ENCODE data around the gene TRAPPC10.
"Not testable (repeated sequence)": the region's sequence is repeated elsewhere in the genome, so short reads cannot be mapped to it uniquely, and the experiment has no call there.

The TRAPPC10 gene

GRCh38 chr21:44153214-44153888, 141.2 kb downstream of the TRAPPC10 start:
- H3K9ac ChIP-seq (ENCODE audit: low read depth, low read length, poor library complexity); H3K4me2 ChIP-seq (ENCODE audit: insufficient read depth, low read length, poor library complexity, severe bottlenecking); H2BK120ac ChIP-seq (ENCODE audit: low read depth, low read length); H3K9me3 ChIP-seq (replicated peaks in 1 of 2; ENCODE audit: control insufficient read depth in 2 of 2, insufficient read depth in 1 of 2, low read depth in 1 of 2, low read length in 2 of 2); H3K4ac ChIP-seq (ENCODE audit: low read length); H3K4me1 ChIP-seq (ENCODE audit: control insufficient read depth in 2 of 2, insufficient read depth in 1 of 2, low read depth in 1 of 2, low read length in 2 of 2); H3K18ac ChIP-seq (ENCODE audit: low read length); H3K36me3 ChIP-seq (replicated peaks in 1 of 2; ENCODE audit: control insufficient read depth in 2 of 2, insufficient read depth in 2 of 2, low read length in 2 of 2); H3K79me1 ChIP-seq (ENCODE audit: low read depth, low read length); H3K27me3 ChIP-seq (ENCODE audit: control insufficient read depth in 3 of 3, insufficient read depth in 3 of 3, low read depth in 1 of 3, low read length in 3 of 3); H3K27ac ChIP-seq (replicated peaks; ENCODE audit: low read length); H4K8ac ChIP-seq (ENCODE audit: low read depth, low read length); H3K4me3 ChIP-seq (ENCODE audit: low read length in 2 of 2); H4K91ac ChIP-seq (ENCODE audit: low read depth, low read length, poor library complexity); H3K14ac ChIP-seq (ENCODE audit: low read length); H3K23ac ChIP-seq (ENCODE audit: low read depth, low read length, poor library complexity); H2AK5ac ChIP-seq (ENCODE audit: low read depth, low read length); H2BK15ac ChIP-seq (ENCODE audit: low read length); H2BK5ac ChIP-seq (ENCODE audit: low read length); DNase-seq (ENCODE audit: low spot score); H2AFZ ChIP-seq (ENCODE audit: low read length); H2BK12ac ChIP-seq (ENCODE audit: low read length): not testable (repeated sequence)
- no CpG with 5 or more reads among the region's 21 CpGs for WGBS, 2 donors (ENCODE audit: extremely low coverage in 2 of 2, insufficient read length in 2 of 2, insufficient replicate concordance in 1 of 2)

DNA sequence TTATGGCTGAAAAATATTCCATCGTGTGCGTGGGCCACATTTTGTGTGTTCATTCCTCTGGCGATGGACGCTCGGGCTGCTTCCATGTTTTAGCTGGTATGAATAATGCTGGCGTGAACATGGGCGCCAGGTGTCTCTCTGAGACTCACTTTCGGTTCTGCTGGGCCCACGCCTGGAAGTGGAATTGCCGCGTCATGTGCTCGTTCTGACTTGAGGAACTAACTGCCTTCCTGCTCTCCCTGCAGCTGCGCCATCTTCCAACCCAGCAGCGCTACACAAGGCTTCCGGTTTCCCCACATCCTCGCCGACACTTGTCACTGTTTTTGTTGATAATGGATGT, 141.8 kb downstream of the TRAPPC10 start:
- H3K36me3 ChIP-seq (replicated peaks in 1 of 2; ENCODE audit: control insufficient read depth in 2 of 2, insufficient read depth in 2 of 2, low read length in 2 of 2); H3K27ac ChIP-seq (replicated peaks; ENCODE audit: low read length); H2AK5ac ChIP-seq (ENCODE audit: low read depth, low read length); H3K4ac ChIP-seq (ENCODE audit: low read length); H2BK12ac ChIP-seq (ENCODE audit: low read length); H4K91ac ChIP-seq (ENCODE audit: low read depth, low read length, poor library complexity); H2BK120ac ChIP-seq (ENCODE audit: low read depth, low read length); H2BK15ac ChIP-seq (ENCODE audit: low read length); H3K23ac ChIP-seq (ENCODE audit: low read depth, low read length, poor library complexity); H3K18ac ChIP-seq (ENCODE audit: low read length); H4K8ac ChIP-seq (ENCODE audit: low read depth, low read length); H3K4me1 ChIP-seq (ENCODE audit: control insufficient read depth in 2 of 2, insufficient read depth in 1 of 2, low read depth in 1 of 2, low read length in 2 of 2); H3K4me3 ChIP-seq (ENCODE audit: low read length in 2 of 2); H2BK5ac ChIP-seq (ENCODE audit: low read length); H3K27me3 ChIP-seq (ENCODE audit: control insufficient read depth in 3 of 3, insufficient read depth in 3 of 3, low read depth in 1 of 3, low read length in 3 of 3); H3K79me1 ChIP-seq (ENCODE audit: low read depth, low read length); H2AFZ ChIP-seq (ENCODE audit: low read length); DNase-seq (ENCODE audit: low spot score); H3K9me3 ChIP-seq (replicated peaks in 1 of 2; ENCODE audit: control insufficient read depth in 2 of 2, insufficient read depth in 1 of 2, low read depth in 1 of 2, low read length in 2 of 2); H3K4me2 ChIP-seq (ENCODE audit: insufficient read depth, low read length, poor library complexity, severe bottlenecking); H3K9ac ChIP-seq (ENCODE audit: low read depth, low read length, poor library complexity); H3K14ac ChIP-seq (ENCODE audit: low read length): not testable (repeated sequence)
- WGBS, 2 donors (ENCODE audit: extremely low coverage in 2 of 2, insufficient read length in 2 of 2, insufficient replicate concordance in 1 of 2) = no CpG with 5 or more reads among the region's 17 CpGs

- H3K14ac ChIP-seq (ENCODE audit: low read length); H2AFZ ChIP-seq (ENCODE audit: low read length); H3K18ac ChIP-seq (ENCODE audit: low read length); H3K9ac ChIP-seq (ENCODE audit: low read depth, low read length, poor library complexity); H2AK5ac ChIP-seq (ENCODE audit: low read depth, low read length); H3K23ac ChIP-seq (ENCODE audit: low read depth, low read length, poor library complexity); H3K4me3 ChIP-seq (ENCODE audit: low read length in 2 of 2); H2BK12ac ChIP-seq (ENCODE audit: low read length); H2BK15ac ChIP-seq (ENCODE audit: low read length); H3K27ac ChIP-seq (replicated peaks; ENCODE audit: low read length); H4K8ac ChIP-seq (ENCODE audit: low read depth, low read length); H3K4me1 ChIP-seq (ENCODE audit: control insufficient read depth in 2 of 2, insufficient read depth in 1 of 2, low read depth in 1 of 2, low read length in 2 of 2); H3K27me3 ChIP-seq (ENCODE audit: control insufficient read depth in 3 of 3, insufficient read depth in 3 of 3, low read depth in 1 of 3, low read length in 3 of 3); H3K4ac ChIP-seq (ENCODE audit: low read length); H2BK5ac ChIP-seq (ENCODE audit: low read length); H4K91ac ChIP-seq (ENCODE audit: low read depth, low read length, poor library complexity); H2BK120ac ChIP-seq (ENCODE audit: low read depth, low read length); H3K9me3 ChIP-seq (replicated peaks in 1 of 2; ENCODE audit: control insufficient read depth in 2 of 2, insufficient read depth in 1 of 2, low read depth in 1 of 2, low read length in 2 of 2); DNase-seq (ENCODE audit: low spot score); H3K36me3 ChIP-seq (replicated peaks in 1 of 2; ENCODE audit: control insufficient read depth in 2 of 2, insufficient read depth in 2 of 2, low read length in 2 of 2); H3K4me2 ChIP-seq (ENCODE audit: insufficient read depth, low read length, poor library complexity, severe bottlenecking); H3K79me1 ChIP-seq (ENCODE audit: low read depth, low read length): not testable (repeated sequence)
- no CpG with 5 or more reads among the region's 20 CpGs for WGBS, 2 donors (ENCODE audit: extremely low coverage in 2 of 2, insufficient read length in 2 of 2, insufficient replicate concordance in 1 of 2)
These were observed 142.7 kb downstream of the TRAPPC10 start for GRCh38 chr21:44154816-44155230.

- not testable (repeated sequence) for H3K27ac ChIP-seq (replicated peaks; ENCODE audit: low read length); H3K4me1 ChIP-seq (ENCODE audit: control insufficient read depth in 2 of 2, insufficient read depth in 1 of 2, low read depth in 1 of 2, low read length in 2 of 2); H2AK5ac ChIP-seq (ENCODE audit: low read depth, low read length); H4K91ac ChIP-seq (ENCODE audit: low read depth, low read length, poor library complexity); H3K9me3 ChIP-seq (replicated peaks in 1 of 2; ENCODE audit: control insufficient read depth in 2 of 2, insufficient read depth in 1 of 2, low read depth in 1 of 2, low read length in 2 of 2); H2AFZ ChIP-seq (ENCODE audit: low read length); H3K4ac ChIP-seq (ENCODE audit: low read length); H3K23ac ChIP-seq (ENCODE audit: low read depth, low read length, poor library complexity); H3K4me2 ChIP-seq (ENCODE audit: insufficient read depth, low read length, poor library complexity, severe bottlenecking); DNase-seq (ENCODE audit: low spot score); H3K36me3 ChIP-seq (replicated peaks in 1 of 2; ENCODE audit: control insufficient read depth in 2 of 2, insufficient read depth in 2 of 2, low read length in 2 of 2); H3K9ac ChIP-seq (ENCODE audit: low read depth, low read length, poor library complexity); H3K4me3 ChIP-seq (ENCODE audit: low read length in 2 of 2); H3K18ac ChIP-seq (ENCODE audit: low read length); H2BK120ac ChIP-seq (ENCODE audit: low read depth, low read length); H2BK5ac ChIP-seq (ENCODE audit: low read length); H2BK15ac ChIP-seq (ENCODE audit: low read length); H3K27me3 ChIP-seq (ENCODE audit: control insufficient read depth in 3 of 3, insufficient read depth in 3 of 3, low read depth in 1 of 3, low read length in 3 of 3); H2BK12ac ChIP-seq (ENCODE audit: low read length); H3K79me1 ChIP-seq (ENCODE audit: low read depth, low read length); H3K14ac ChIP-seq (ENCODE audit: low read length); H4K8ac ChIP-seq (ENCODE audit: low read depth, low read length)
- WGBS, 2 donors (ENCODE audit: extremely low coverage in 2 of 2, insufficient read length in 2 of 2, insufficient replicate concordance in 1 of 2) = no CpG with 5 or more reads among the region's 38 CpGs
These were observed 143.3 kb downstream of the TRAPPC10 start for GRCh38 chr21:44155231-44155993.
